Muscle layer of colon (tissue), 2 donors: Measurements from ENCODE around the gene WNT3A.

Experiments
- H3K27ac ChIP-seq: one replicate; pipeline ENCODE4 v1.7.0; 2013; ENCODE audit warnings: low read depth, mild to moderate bottlenecking, low read length, moderate library complexity
- H3K27me3 ChIP-seq, 2 donors: one replicate each; pipeline ENCODE4 v1.7.0; 2013; ENCODE audit warnings: low read length in 2 of 2, mild to moderate bottlenecking in 2 of 2; ENCODE audit not compliant: insufficient read depth in 2 of 2, control insufficient read depth in 1 of 2
- H3K36me3 ChIP-seq: one replicate; pipeline ENCODE4 v1.7.0; 2013; ENCODE audit warnings: mild to moderate bottlenecking, low read length; ENCODE audit not compliant: insufficient read depth
- H3K4me1 ChIP-seq: one replicate; pipeline ENCODE4 v1.7.0; 2013; ENCODE audit warnings: mild to moderate bottlenecking, low read length; ENCODE audit not compliant: insufficient read depth
- H3K4me3 ChIP-seq, 2 donors: one replicate each; pipeline ENCODE4 v1.7.0; 2013; ENCODE audit warnings: low read length in 2 of 2, low read depth in 1 of 2, mild to moderate bottlenecking in 1 of 2, moderate library complexity in 1 of 2
- H3K9ac ChIP-seq: one replicate; pipeline ENCODE4 v1.7.0; 2013; ENCODE audit warnings: low read length
- H3K9me3 ChIP-seq: one replicate; pipeline ENCODE4 v1.7.0; 2013; ENCODE audit warnings: mild to moderate bottlenecking, low read length
- donor health status: abdominal sarcoma.
- donor health status: Adenocarcinoma of cecum.

Gene WNT3A

GRCh38 chr1:228072658-228073043 is 65.9 kb downstream of the WNT3A start:
- Histone ChIP-seq H3K4me3 (no peak overlapping the region), H3K9ac (no peak overlapping the region), H3K36me3 (no peaks in the 10 kb centered on the region), H3K27ac (no peak overlapping the region), H3K27me3 (peaks cover 17 to 31% of the 10 kb centered on the region in 2 donors), H3K9me3 (no peaks in the 10 kb centered on the region), H3K4me1 (peaks cover 6% of the 10 kb centered on the region)

- Histone ChIP-seq H3K9ac (no peak overlapping the region), H3K27ac (no peak overlapping the region), H3K27me3 (peaks cover 11 to 27% of the 10 kb centered on the region in 2 donors), H3K9me3 (no peaks in the 10 kb centered on the region), H3K4me3 (no peak overlapping the region), H3K36me3 (no peaks in the 10 kb centered on the region), H3K4me1 (peaks cover 6% of the 10 kb centered on the region)
Observed at GRCh38 chr1:228073061-228073856, 66.5 kb downstream of the WNT3A start.

- Histone ChIP-seq H3K9me3 (no peaks in the 10 kb centered on the region), H3K36me3 (no peaks in the 10 kb centered on the region), H3K4me3 (no peak overlapping the region), H3K27ac (no peak overlapping the region), H3K4me1 (peaks cover 6% of the 10 kb centered on the region), H3K27me3 (peaks cover 8 to 23% of the 10 kb centered on the region in 2 donors), H3K9ac (no peak overlapping the region)
Observed at GRCh38 chr1:228073857-228074545, 67.2 kb downstream of the WNT3A start.

GRCh38 chr1:228074954-228075730 is 68.3 kb downstream of the WNT3A start:
- no peaks in the 10 kb centered on the region for H3K9me3 ChIP-seq
- peaks cover 8 to 21% of the 10 kb centered on the region in 2 donors for H3K27me3 ChIP-seq
- H3K9ac ChIP-seq = no peak overlapping the region
- H3K27ac ChIP-seq = no peak overlapping the region
- no peak overlapping the region for H3K4me3 ChIP-seq
- peaks cover 6% of the 10 kb centered on the region for H3K4me1 ChIP-seq
- no peaks in the 10 kb centered on the region for H3K36me3 ChIP-seq

GRCh38 chr1:228075801-228076271 is 69.0 kb downstream of the WNT3A start:
- H3K27ac ChIP-seq = no peak overlapping the region
- no peak overlapping the region for H3K4me3 ChIP-seq
- H3K9me3 ChIP-seq = no peaks in the 10 kb centered on the region
- no peak overlapping the region for H3K9ac ChIP-seq
- H3K27me3 ChIP-seq = peaks cover 5 to 16% of the 10 kb centered on the region in 2 donors
- H3K4me1 ChIP-seq = peaks cover 6% of the 10 kb centered on the region
- no peaks in the 10 kb centered on the region for H3K36me3 ChIP-seq

- Histone ChIP-seq H3K36me3 (no peaks in the 10 kb centered on the region), H3K27me3 (peaks cover 0 to 9% of the 10 kb centered on the region in 2 donors), H3K9me3 (no peaks in the 10 kb centered on the region), H3K9ac (no peak overlapping the region), H3K4me1 (peaks cover 13% of the 10 kb centered on the region), H3K27ac (no peak overlapping the region), H3K4me3 (no peak overlapping the region)
Observed at GRCh38 chr1:228076796-228077430, 70.1 kb downstream of the WNT3A start.

GRCh38 chr1:228077565-228078330 is 71.0 kb downstream of the WNT3A start:
- no peak overlapping the region for H3K4me3 ChIP-seq
- no peaks in the 10 kb centered on the region for H3K9me3 ChIP-seq
- no peaks in the 10 kb centered on the region for H3K36me3 ChIP-seq
- H3K4me1 ChIP-seq = peaks cover 13% of the 10 kb centered on the region
- H3K9ac ChIP-seq = no peak overlapping the region
- H3K27ac ChIP-seq = no peak overlapping the region
- peaks cover 0 to 3% of the 10 kb centered on the region in 2 donors for H3K27me3 ChIP-seq

- H3K4me3 ChIP-seq = no peak overlapping the region
- no peak overlapping the region for H3K27ac ChIP-seq
- H3K9me3 ChIP-seq = no peaks in the 10 kb centered on the region
- H3K36me3 ChIP-seq = no peaks in the 10 kb centered on the region
- H3K9ac ChIP-seq = no peak overlapping the region
- H3K27me3 ChIP-seq = no peaks in the 10 kb centered on the region
- peaks cover 17% of the 10 kb centered on the region for H3K4me1 ChIP-seq
Observed at GRCh38 chr1:228079013-228079412, 72.2 kb downstream of the WNT3A start.

- Histone ChIP-seq H3K9me3 (no peaks in the 10 kb centered on the region), H3K4me3 (no peak overlapping the region), H3K4me1 (peaks cover 25% of the 10 kb centered on the region), H3K27me3 (no peaks in the 10 kb centered on the region), H3K9ac (no peak overlapping the region), H3K27ac (no peak overlapping the region), H3K36me3 (no peaks in the 10 kb centered on the region)
Observed at GRCh38 chr1:228079601-228080263, 72.9 kb downstream of the WNT3A start.

- Histone ChIP-seq H3K9ac (peak overlapping the region; percentile 57), H3K36me3 (no peaks in the 10 kb centered on the region), H3K27ac (no peak overlapping the region), H3K4me3 (peak overlapping the region; percentile 83 to 89), H3K27me3 (no peaks in the 10 kb centered on the region), H3K9me3 (no peaks in the 10 kb centered on the region), H3K4me1 (peaks cover 39% of the 10 kb centered on the region)
Observed at GRCh38 chr1:228081144-228081543, 74.3 kb downstream of the WNT3A start.
